ENCODE results near the gene S100A9. TPM values are rescaled to one million over a fixed set of nuclear protein-coding genes. Genes with fewer than 3 reads are reported as not detected.
A peak's percentile ranks its signal among the peaks of the same experiment; 100 is the strongest.

S100A9 gene
- total RNA-seq, 1 experiment from 2014 or later = 126 TPM

DNA sequence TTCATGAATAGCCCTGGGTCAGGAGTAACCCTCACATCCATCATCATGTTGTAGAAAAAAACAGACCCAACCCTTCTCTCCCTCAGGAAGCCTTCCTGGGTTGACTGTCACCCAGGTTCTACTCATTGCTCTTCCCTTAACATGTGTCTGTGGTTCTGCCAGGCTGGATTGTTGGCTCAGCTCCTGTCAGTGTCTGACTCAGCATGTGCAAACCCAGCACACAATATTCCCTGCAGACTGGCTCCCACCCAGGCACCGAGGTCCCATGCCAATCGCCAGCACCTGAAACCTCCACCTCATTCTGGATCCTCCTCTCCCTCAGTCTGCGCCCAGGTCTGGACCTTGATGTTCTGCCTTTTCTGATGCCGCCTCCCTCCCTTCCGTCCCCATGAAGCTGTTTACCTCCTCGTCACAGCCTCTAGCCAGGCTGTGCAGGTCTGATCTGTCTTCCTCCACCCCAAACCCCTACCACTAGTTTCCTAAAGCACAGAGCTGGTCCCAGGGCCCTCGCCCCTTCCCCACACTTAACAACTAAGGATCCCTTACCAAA, 37.6 kb downstream of the S100A9 start:
- intact Hi-C loops (cut with micrococcal nuclease) = no loop called here
- no peaks in the 10 kb centered on the region for H3K36me3 Mint-ChIP-seq (ENCODE audit: insufficient read depth, unreplicated experiment)

DNA sequence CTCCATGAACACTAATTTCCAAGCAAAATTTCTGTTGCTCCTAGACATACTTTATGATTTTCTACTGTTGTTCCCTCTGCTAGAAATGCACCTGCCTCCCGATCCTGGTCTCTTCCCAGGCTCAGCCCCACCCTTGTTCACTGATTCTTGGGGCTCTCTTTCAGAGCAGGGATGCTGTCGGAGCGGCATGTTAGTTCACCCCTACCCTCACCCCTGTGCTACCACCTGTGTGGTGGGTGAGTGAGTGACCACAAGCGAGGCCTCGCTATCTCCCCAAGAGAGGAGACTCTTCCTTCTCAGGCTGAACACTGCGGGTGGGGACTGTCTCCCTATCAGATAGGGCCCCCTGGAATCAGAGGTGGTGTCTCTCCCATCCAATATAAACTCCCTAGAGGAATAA, 38.1 kb downstream of the S100A9 start:
- Mint-ChIP-seq H3K27ac (ENCODE audit: low read depth, unreplicated experiment) (peak overlapping the region; percentile 1), H3K27me3 (ENCODE audit: insufficient read depth, unreplicated experiment) (peaks cover 12% of the 10 kb centered on the region), H3K36me3 (ENCODE audit: insufficient read depth, unreplicated experiment) (no peaks in the 10 kb centered on the region), H3K4me1 (ENCODE audit: insufficient read depth, unreplicated experiment) (peaks cover 41% of the 10 kb centered on the region), H3K9me3 (ENCODE audit: unreplicated experiment) (no peaks in the 10 kb centered on the region), H3K4me3 (ENCODE audit: unreplicated experiment) (peak overlapping the region; percentile 9)
- no peak for DNase-seq (ENCODE audit: unreplicated experiment)
- intact Hi-C loops (cut with micrococcal nuclease) = no loop called here
- no TSS peak for BruUV-seq (replicated peaks)
- CTCF ChIA-PET = interaction anchor here (0.5 to 9.3 kb wide), 7 partner anchors 16 to 177 kb away, joined by 3 to 92 read pairs (median 4); no protein-coding TSS in a partner anchor
- TF ChIP-seq CTCF (IDR thresholded peaks at IDR 0.05; ENCODE audit: unreplicated experiment) = no peak
- POLR2A ChIA-PET = interaction anchor here (0.6 to 6.7 kb wide), 14 partner anchors 9 to 883 kb away, joined by 3 to 44 read pairs (median 3); partner anchors contain the start of genes S100A12 and S100A9

More for the DNA sequence above, 37.6 kb downstream of the S100A9 start:
- ChIA-PET POLR2A (interaction anchor here (0.6 to 6.7 kb wide), 16 partner anchors 9 to 883 kb away, joined by 3 to 44 read pairs (median 3); partner anchors contain the start of genes S100A12, S100A6 and S100A9), CTCF (interaction anchor here (1.0 to 9.3 kb wide), 8 partner anchors 10 to 177 kb away, joined by 3 to 92 read pairs (median 4); no protein-coding TSS in a partner anchor)
- peak overlapping the region; percentile 1 for H3K27ac Mint-ChIP-seq (ENCODE audit: low read depth, unreplicated experiment)
- no peak for TF ChIP-seq CTCF (IDR thresholded peaks at IDR 0.05; ENCODE audit: unreplicated experiment)
- peaks cover 45% of the 10 kb centered on the region for H3K4me1 Mint-ChIP-seq (ENCODE audit: insufficient read depth, unreplicated experiment)
- peak overlapping the region; percentile 9 for H3K4me3 Mint-ChIP-seq (ENCODE audit: unreplicated experiment)
- H3K9me3 Mint-ChIP-seq (ENCODE audit: unreplicated experiment) = no peaks in the 10 kb centered on the region
- peaks cover 11% of the 10 kb centered on the region for H3K27me3 Mint-ChIP-seq (ENCODE audit: insufficient read depth, unreplicated experiment)
- BruUV-seq (replicated peaks) = no TSS peak
- DNase-seq (ENCODE audit: unreplicated experiment) = peak; percentile 95

- intact Hi-C loops (cut with micrococcal nuclease) = no loop called here
- H3K27me3 Mint-ChIP-seq (ENCODE audit: insufficient read depth, unreplicated experiment) = peaks cover 14% of the 10 kb centered on the region
- no peaks in the 10 kb centered on the region for H3K9me3 Mint-ChIP-seq (ENCODE audit: unreplicated experiment)
- H3K36me3 Mint-ChIP-seq (ENCODE audit: insufficient read depth, unreplicated experiment) = no peaks in the 10 kb centered on the region
- peaks cover 34% of the 10 kb centered on the region for H3K4me1 Mint-ChIP-seq (ENCODE audit: insufficient read depth, unreplicated experiment)
- no peak for TF ChIP-seq CTCF (IDR thresholded peaks at IDR 0.05; ENCODE audit: unreplicated experiment)
- no peak for DNase-seq (ENCODE audit: unreplicated experiment)
- H3K27ac Mint-ChIP-seq (ENCODE audit: low read depth, unreplicated experiment) = no peak overlapping the region
- no TSS peak for BruUV-seq (replicated peaks)
- POLR2A ChIA-PET = interaction anchor here (1.7 to 6.7 kb wide), 4 partner anchors 11 to 97 kb away, joined by 3 to 44 read pairs (median 18); partner anchors contain the start of genes S100A12 and S100A9
- H3K4me3 Mint-ChIP-seq (ENCODE audit: unreplicated experiment) = no peak overlapping the region
- CTCF ChIA-PET = interaction anchor here (0.5 to 9.3 kb wide), 6 partner anchors 15 to 98 kb away, joined by 3 to 92 read pairs (median 4); no protein-coding TSS in a partner anchor
These were observed 38.8 kb downstream of the S100A9 start for GRCh38 chr1:153396461-153396860.

- Mint-ChIP-seq H3K9me3 (ENCODE audit: unreplicated experiment) (no peaks in the 10 kb centered on the region), H3K4me3 (ENCODE audit: unreplicated experiment) (no peak overlapping the region), H3K27ac (ENCODE audit: low read depth, unreplicated experiment) (no peak overlapping the region), H3K4me1 (ENCODE audit: insufficient read depth, unreplicated experiment) (peaks cover 30% of the 10 kb centered on the region), H3K36me3 (ENCODE audit: insufficient read depth, unreplicated experiment) (no peaks in the 10 kb centered on the region), H3K27me3 (ENCODE audit: insufficient read depth, unreplicated experiment) (peaks cover 23% of the 10 kb centered on the region)
- POLR2A ChIA-PET = interaction anchor here (1.7 to 6.7 kb wide), 2 partner anchors 22 to 96 kb away, joined by 3 to 44 read pairs; partner anchors contain the start of gene S100A12
- no peak for TF ChIP-seq CTCF (IDR thresholded peaks at IDR 0.05; ENCODE audit: unreplicated experiment)
- BruUV-seq (replicated peaks) = no TSS peak
- no peak for DNase-seq (ENCODE audit: unreplicated experiment)
- CTCF ChIA-PET = interaction anchor here (0.6 to 9.3 kb wide), 5 partner anchors 40 to 839 kb away, joined by 3 to 92 read pairs (median 5); no protein-coding TSS in a partner anchor
- intact Hi-C loops (cut with micrococcal nuclease) = no loop called here
These were observed 39.6 kb downstream of the S100A9 start for GRCh38 chr1:153397051-153397923.

Measured in MCF 10A (cell line).